HG03521 (cell line): ENCODE data around the gene PRKAB2.
"Not testable (repeated sequence)": the region's sequence is repeated elsewhere in the genome, so short reads cannot be mapped to it uniquely, and the experiment has no call there.

ENCODE experiments used
- ATAC-seq: cut with Tn5 transposase; IDR thresholded peaks from one replicate; pipeline ENCODE4 v1.9.1; 2021; ENCODE audit warnings: mild to moderate bottlenecking, moderate library complexity; ENCODE audit not compliant: unreplicated experiment

PRKAB2 gene

GRCh38 chr1:147111381-147112130, 60.7 kb downstream of the PRKAB2 start:
- ATAC-seq = no peak

DNA sequence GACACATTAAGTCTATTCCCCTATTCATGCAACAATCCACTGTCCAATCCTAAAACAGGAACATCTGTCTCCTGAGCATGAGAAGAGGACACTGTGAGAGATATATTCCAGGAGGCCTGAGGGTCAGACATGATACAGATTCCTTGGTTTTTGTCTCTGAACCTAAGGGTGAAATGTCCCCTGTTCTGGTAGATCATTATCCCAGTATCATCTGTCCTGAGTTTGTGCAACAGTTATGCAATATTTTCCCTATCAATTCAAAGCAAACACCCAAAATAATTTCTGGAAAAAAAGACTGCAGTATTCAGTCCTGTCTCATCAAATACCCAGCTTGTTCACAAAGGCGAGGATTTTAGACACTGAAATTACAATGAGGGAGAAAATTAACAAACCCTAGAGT, 61.4 kb downstream of the PRKAB2 start:
- ATAC-seq = no peak

- no peak for ATAC-seq
Measured at GRCh38 chr1:147110434-147110833, 61.8 kb downstream of the PRKAB2 start.

GRCh38 chr1:147109762-147110161, 62.5 kb downstream of the PRKAB2 start:
- no peak for ATAC-seq

- no peak for ATAC-seq
Measured at GRCh38 chr1:147109041-147109440, 63.2 kb downstream of the PRKAB2 start.

DNA sequence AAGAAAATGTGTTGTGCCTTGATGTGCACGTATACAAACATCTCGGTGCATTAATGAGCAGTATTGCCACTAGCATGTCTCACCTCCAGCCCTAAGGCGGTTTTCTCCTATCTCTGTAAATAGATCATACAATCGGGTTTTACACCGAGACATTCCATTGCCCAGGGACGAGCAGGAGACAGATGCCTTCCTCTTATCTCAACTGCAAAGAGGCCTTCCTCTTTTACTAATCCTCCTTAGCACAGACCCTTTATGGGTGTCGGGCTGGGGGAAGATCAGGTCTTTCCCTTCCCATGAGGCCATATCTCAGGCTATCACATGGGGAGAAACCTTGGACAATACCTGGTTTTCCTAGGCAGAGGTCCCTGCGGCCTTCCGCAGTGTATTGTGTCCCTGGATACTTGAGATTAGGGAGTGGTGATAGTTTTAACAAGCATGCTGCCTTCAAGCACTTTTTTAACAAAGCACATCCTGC, 65.8 kb downstream of the PRKAB2 start:
- not testable (repeated sequence) for ATAC-seq

- no peak for ATAC-seq
Measured at GRCh38 chr1:147105909-147106308, 66.4 kb downstream of the PRKAB2 start.
